K562 (cell line): ENCODE data around the gene AEN. TPM values are rescaled to one million over a fixed set of nuclear protein-coding genes. Genes with fewer than 3 reads are reported as not detected.

ENCODE experiments used
- BRF1 ChIP-seq: IDR thresholded peaks from 3 replicates; pipeline ENCODE4 v1.6.1; 2011; ENCODE audit warnings: borderline replicate concordance, mild to moderate bottlenecking; ENCODE audit not compliant: insufficient read length; ENCODE audit errors: extremely low read depth
- DIDO1 ChIP-seq: fragments of 450-650 bp; IDR thresholded peaks from 2 replicates; pipeline ENCODE4 v1.6.1; 2016; ENCODE audit warnings: low read depth, missing biosample characterization, missing genetic modification characterization
- E2F8 ChIP-seq: fragments of 450-650 bp; IDR thresholded peaks from 2 replicates; pipeline ENCODE4 v1.7.1; 2018; ENCODE audit warnings: mild to moderate bottlenecking, low read depth; ENCODE audit not compliant: partially characterized antibody
- EGR1 ChIP-seq: fragments of 450-650 bp; conservative IDR thresholded peaks from 2 replicates; pipeline ENCODE4 v1.6.1; 2017; ENCODE audit warnings: mild to moderate bottlenecking
- ETS2 ChIP-seq: IDR thresholded peaks from 2 replicates; pipeline ENCODE4 v1.6.1; 2016; ENCODE audit warnings: borderline replicate concordance, missing genetic modification characterization, mild to moderate bottlenecking, moderate library complexity, missing compliant biosample characterization; ENCODE audit not compliant: poor library complexity, severe bottlenecking
- KLF6 ChIP-seq: fragments of 250-450 bp; sonication (Bioruptor Pico); IDR thresholded peaks from 2 replicates; pipeline ENCODE4 v1.4.0; 2020; ENCODE audit warnings: mild to moderate bottlenecking, moderate library complexity, borderline replicate concordance
- MAFF ChIP-seq: IDR thresholded peaks from 2 replicates; pipeline ENCODE4 v1.6.1; 2012; ENCODE audit warnings: low read length, improper control_type of control experiment
- NCOR1 ChIP-seq: fragments of 450-650 bp; IDR thresholded peaks from 2 replicates; pipeline ENCODE4 v1.6.1; 2016; ENCODE audit warnings: mild to moderate bottlenecking, moderate library complexity
- NFATC3 ChIP-seq: fragments of 450-650 bp; IDR thresholded peaks from 2 replicates; pipeline ENCODE4 v1.6.1; 2017; ENCODE audit warnings: mild to moderate bottlenecking
- NR3C1 ChIP-seq: sonication (generic); formaldehyde crosslinking; IDR thresholded peaks from 2 replicates; pipeline ENCODE4 v1.8.1; 2022; ENCODE audit warnings: missing genetic modification reagents
- RBFOX2 ChIP-seq: fragments of 200-400 bp; formaldehyde crosslinking; IDR thresholded peaks from 2 replicates; pipeline ENCODE4 v1.6.1; 2017; ENCODE audit warnings: low read depth, mild to moderate bottlenecking, low read length, moderate library complexity
- RBM22 ChIP-seq: fragments of 200-400 bp; formaldehyde crosslinking; IDR thresholded peaks from 2 replicates; pipeline ENCODE4 v1.6.1; 2018; ENCODE audit warnings: low read length, low read depth; ENCODE audit not compliant: poor library complexity, severe bottlenecking
- polyA plus RNA-seq, 8 experiments: library from polyadenylated mRNA; depleted of rRNA in 4 of 8; stranded (reverse) in 5 of 8; unstranded in 3 of 8; fragments of >200 nt; fragmentation: Nextera tagmentation in 2 of 8; fragmentation: Illumina TruSeq in 1 of 8; extraction: Ambion mirVana in 2 of 8; extraction: Trizol in 1 of 8; gene quantifications; 2 replicates each; pipeline versions ENCODE4 v1.2.1 to v1.2.3, GENCODE V29; 2011 to 2014; ENCODE audit warnings: inconsistent platforms in 1 of 8, missing spikeins in 1 of 8
- total RNA-seq, 7 experiments: library from RNA; depleted of rRNA in 6 of 7; stranded (reverse); fragments of >200 nt in 6 of 7; fragmentation: Illumina TruSeq in 2 of 7; extraction: Trizol in 2 of 7; gene quantifications; 2 replicates each; pipeline versions ENCODE4 v1.2.1 to v1.2.3, GENCODE V29; 2011 to 2021; ENCODE audit warnings: low replicate concordance in 1 of 7
- TF ChIP-seq, protein P1 (sequence below): sonication (generic); formaldehyde crosslinking; IDR thresholded peaks from 2 replicates; pipeline ENCODE4 v1.8.0; 2022; ENCODE audit warnings: mild to moderate bottlenecking, missing genetic modification reagents
- TF ChIP-seq, protein P2 (sequence below), 2 experiments: IDR thresholded peaks in 1 of 2; conservative IDR thresholded peaks in 1 of 2; 2 replicates each; pipeline ENCODE4 v1.6.1; 2016; ENCODE audit warnings: low read depth in 2 of 2, mild to moderate bottlenecking in 1 of 2, missing compliant biosample characterization in 1 of 2, missing genetic modification characterization in 1 of 2, moderate library complexity in 1 of 2
- TF ChIP-seq, protein P3 (sequence below): fragments of 250-450 bp; sonication (Bioruptor Pico); IDR thresholded peaks from 2 replicates; pipeline ENCODE4 v1.5.0; 2020; ENCODE audit warnings: mild to moderate bottlenecking

AEN gene
- total and polyA plus RNA-seq, 9 of the 15 experiments (the other 6 are each of a cell fraction or from before 2014, with no cell fraction given) = 9.0 to 51.0 (median 32.8) TPM

DNA sequence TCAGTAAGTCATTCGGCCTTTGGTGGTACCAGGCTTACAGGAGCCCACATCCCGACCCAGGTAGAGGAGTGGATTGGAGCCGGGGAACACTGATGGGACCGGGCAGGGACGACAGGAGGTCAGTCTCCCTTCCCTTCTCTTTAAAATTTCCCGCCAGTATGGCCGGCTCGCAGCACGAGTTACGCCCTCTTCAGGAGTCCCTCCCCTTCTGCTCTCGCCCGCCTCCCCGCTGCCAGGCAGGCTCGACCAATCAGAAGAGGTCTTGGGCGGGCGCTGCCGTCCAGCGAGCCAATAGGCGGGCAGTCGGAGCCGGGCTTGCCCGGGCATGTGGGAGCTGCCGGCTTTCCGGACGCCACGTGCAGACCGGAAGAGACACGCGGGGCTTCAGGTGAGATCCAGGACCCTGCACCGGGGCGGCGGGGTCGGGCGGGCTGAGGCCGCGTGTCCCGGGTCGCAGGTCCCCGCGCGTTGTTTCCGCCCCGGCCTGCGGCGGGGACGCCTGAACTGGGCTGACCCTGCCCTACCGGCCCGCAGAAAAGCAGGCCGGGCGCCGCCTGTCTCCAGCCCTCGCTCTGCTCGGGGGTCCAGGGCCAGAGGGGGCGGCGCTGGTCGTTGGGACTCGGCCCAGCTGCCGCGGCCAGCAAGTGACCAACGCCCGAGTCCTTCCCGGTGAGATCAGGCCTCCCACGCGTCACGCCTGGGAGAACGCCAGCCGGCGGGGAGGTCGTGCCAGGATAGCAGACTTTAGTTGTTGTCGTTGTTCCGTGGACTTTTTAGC, at the start of gene AEN (continued):
- TF ChIP-seq BRF1 (no peak), RBM22 (peak; percentile 63), DIDO1 (tag) (no peak), NFATC3 (no peak), RBFOX2 (peak; percentile 95), NCOR1 (peak; percentile 43), E2F8 (peak; percentile 98), MAFF (no peak), NR3C1 (CRISPR knock-in tag) (peak; percentile 80; the same call in 1 of the 2 replicates), EGR1 (peak; percentile 69), KLF6 (CRISPR knock-in tag) (no peak), ETS2 (tag) (no peak)
- TF ChIP-seq, protein P1, sequence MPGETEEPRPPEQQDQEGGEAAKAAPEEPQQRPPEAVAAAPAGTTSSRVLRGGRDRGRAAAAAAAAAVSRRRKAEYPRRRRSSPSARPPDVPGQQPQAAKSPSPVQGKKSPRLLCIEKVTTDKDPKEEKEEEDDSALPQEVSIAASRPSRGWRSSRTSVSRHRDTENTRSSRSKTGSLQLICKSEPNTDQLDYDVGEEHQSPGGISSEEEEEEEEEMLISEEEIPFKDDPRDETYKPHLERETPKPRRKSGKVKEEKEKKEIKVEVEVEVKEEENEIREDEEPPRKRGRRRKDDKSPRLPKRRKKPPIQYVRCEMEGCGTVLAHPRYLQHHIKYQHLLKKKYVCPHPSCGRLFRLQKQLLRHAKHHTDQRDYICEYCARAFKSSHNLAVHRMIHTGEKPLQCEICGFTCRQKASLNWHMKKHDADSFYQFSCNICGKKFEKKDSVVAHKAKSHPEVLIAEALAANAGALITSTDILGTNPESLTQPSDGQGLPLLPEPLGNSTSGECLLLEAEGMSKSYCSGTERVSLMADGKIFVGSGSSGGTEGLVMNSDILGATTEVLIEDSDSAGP (CRISPR knock-in tag) = peak; percentile 55; the same call in 1 of the 2 replicates
- TF ChIP-seq, protein P2, sequence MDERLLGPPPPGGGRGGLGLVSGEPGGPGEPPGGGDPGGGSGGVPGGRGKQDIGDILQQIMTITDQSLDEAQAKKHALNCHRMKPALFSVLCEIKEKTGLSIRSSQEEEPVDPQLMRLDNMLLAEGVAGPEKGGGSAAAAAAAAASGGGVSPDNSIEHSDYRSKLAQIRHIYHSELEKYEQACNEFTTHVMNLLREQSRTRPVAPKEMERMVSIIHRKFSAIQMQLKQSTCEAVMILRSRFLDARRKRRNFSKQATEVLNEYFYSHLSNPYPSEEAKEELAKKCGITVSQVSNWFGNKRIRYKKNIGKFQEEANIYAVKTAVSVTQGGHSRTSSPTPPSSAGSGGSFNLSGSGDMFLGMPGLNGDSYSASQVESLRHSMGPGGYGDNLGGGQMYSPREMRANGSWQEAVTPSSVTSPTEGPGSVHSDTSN (CRISPR knock-in tag; IDR thresholded peaks at IDR 0.05; ENCODE audit: low read depth) = no peak
- TF ChIP-seq, protein P2 (tag; conservative IDR thresholded peaks at IDR 0.05; ENCODE audit: low read depth) = no peak
- TF ChIP-seq, protein P3, sequence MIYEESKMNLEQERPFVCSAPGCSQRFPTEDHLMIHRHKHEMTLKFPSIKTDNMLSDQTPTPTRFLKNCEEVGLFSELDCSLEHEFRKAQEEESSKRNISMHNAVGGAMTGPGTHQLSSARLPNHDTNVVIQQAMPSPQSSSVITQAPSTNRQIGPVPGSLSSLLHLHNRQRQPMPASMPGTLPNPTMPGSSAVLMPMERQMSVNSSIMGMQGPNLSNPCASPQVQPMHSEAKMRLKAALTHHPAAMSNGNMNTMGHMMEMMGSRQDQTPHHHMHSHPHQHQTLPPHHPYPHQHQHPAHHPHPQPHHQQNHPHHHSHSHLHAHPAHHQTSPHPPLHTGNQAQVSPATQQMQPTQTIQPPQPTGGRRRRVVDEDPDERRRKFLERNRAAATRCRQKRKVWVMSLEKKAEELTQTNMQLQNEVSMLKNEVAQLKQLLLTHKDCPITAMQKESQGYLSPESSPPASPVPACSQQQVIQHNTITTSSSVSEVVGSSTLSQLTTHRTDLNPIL (CRISPR knock-in tag) = no peak
